Dermis blood vessel endothelial cell (primary cell): ENCODE measurements around the gene ALPK3. TPM values are rescaled to one million over a fixed set of nuclear protein-coding genes. Genes with fewer than 3 reads are reported as not detected.

ENCODE experiments used
- DNase-seq: peaks from one replicate; pipeline ENCODE4 v3.0.0; 2010
- total RNA-seq: library from RNA; depleted of rRNA; stranded (reverse); fragments of >200 nt; gene quantifications from 2 replicates; pipeline ENCODE4 v1.2.3, GENCODE V29; 2014

ALPK3 gene
- total RNA-seq, 1 donor from 2014 or later = 38.8 TPM

- DNase-seq = no peak
Measured at GRCh38 chr15:84898761-84899160, 81.6 kb downstream of the ALPK3 start.

GRCh38 chr15:84899750-84900149, 82.6 kb downstream of the ALPK3 start:
- DNase-seq = no peak

GRCh38 chr15:84901540-84901939, 84.4 kb downstream of the ALPK3 start:
- DNase-seq = no peak

GRCh38 chr15:84903751-84904150, 86.6 kb downstream of the ALPK3 start:
- DNase-seq = no peak

- DNase-seq = no peak
Measured at GRCh38 chr15:84904419-84904818, 87.3 kb downstream of the ALPK3 start.

GRCh38 chr15:84905016-84905916, 88.1 kb downstream of the ALPK3 start:
- DNase-seq = no peak

GRCh38 chr15:84907731-84908130, 90.6 kb downstream of the ALPK3 start:
- no peak for DNase-seq

GRCh38 chr15:84908564-84908963, 91.4 kb downstream of the ALPK3 start:
- no peak for DNase-seq

- DNase-seq = no peak
Measured at GRCh38 chr15:84909029-84909428, 91.9 kb downstream of the ALPK3 start.

- DNase-seq = no peak
Measured at GRCh38 chr15:84909782-84910181, 92.6 kb downstream of the ALPK3 start.

GRCh38 chr15:84910928-84911623, 93.9 kb downstream of the ALPK3 start:
- DNase-seq = peak; percentile 7

GRCh38 chr15:84911879-84912660, 94.9 kb downstream of the ALPK3 start:
- peak; percentile 99 for DNase-seq

GRCh38 chr15:84913360-84913723, 96.2 kb downstream of the ALPK3 start:
- no peak for DNase-seq

- no peak for DNase-seq
Measured at GRCh38 chr15:84914351-84914750, 97.2 kb downstream of the ALPK3 start.

- peak; percentile 73 for DNase-seq
Measured at GRCh38 chr15:84914909-84915605, 97.9 kb downstream of the ALPK3 start.

- no peak for DNase-seq
Measured at GRCh38 chr15:84915606-84915958, 98.4 kb downstream of the ALPK3 start.

GRCh38 chr15:84917452-84917851, 100.3 kb downstream of the ALPK3 start:
- no peak for DNase-seq

GRCh38 chr15:84919106-84919667, 102.0 kb downstream of the ALPK3 start:
- DNase-seq = no peak

GRCh38 chr15:84921121-84921520, 104.0 kb downstream of the ALPK3 start:
- DNase-seq = no peak

GRCh38 chr15:84922530-84922929, 105.4 kb downstream of the ALPK3 start:
- no peak for DNase-seq
